Keratinocyte (primary cell): ENCODE results near the gene TMIGD2. TPM values are rescaled to one million over a fixed set of nuclear protein-coding genes. Genes with fewer than 3 reads are reported as not detected.
"Not testable (repeated sequence)": the region's sequence is repeated elsewhere in the genome, so short reads cannot be mapped to it uniquely, and the experiment has no call there.

ENCODE experiments used
- DNase-seq: peaks from one replicate; pipeline ENCODE4 v3.0.0-alpha.2; 2011; ENCODE audit warnings: low read depth, missing footprints, low spot score
- FAIRE-seq: peaks from 2 replicates; lab custom pipeline; 2011; peaks lifted over from hg19 to GRCh38; lab: Jason Lieb, UNC
- H2AFZ ChIP-seq: 2 replicates; pipeline ENCODE4 v1.6.0; 2012; ENCODE audit warnings: low read length, control low read depth, inconsistent platforms; ENCODE audit not compliant: control insufficient read depth
- H3K27ac ChIP-seq: 2 replicates; pipeline ENCODE4 v1.5.1; 2011; ENCODE audit warnings: low read length; ENCODE audit not compliant: control insufficient read depth, insufficient read depth
- H3K27me3 ChIP-seq: 3 replicates; pipeline ENCODE4 v1.6.0; 2011; ENCODE audit warnings: low read length; ENCODE audit not compliant: control insufficient read depth, insufficient read depth; ENCODE audit errors: extremely low read depth
- H3K36me3 ChIP-seq, 2 experiments: 2 replicates in 1 of 2; 3 replicates in 1 of 2; pipeline ENCODE4 v1.5.1; 2011; ENCODE audit warnings: low read length in 2 of 2, mild to moderate bottlenecking in 1 of 2; ENCODE audit not compliant: control insufficient read depth in 2 of 2, insufficient read depth in 2 of 2; ENCODE audit errors: extremely low read depth in 1 of 2
- H3K4me1 ChIP-seq: 3 replicates; pipeline ENCODE4 v1.5.1; 2011; ENCODE audit warnings: low read length; ENCODE audit not compliant: control insufficient read depth, insufficient read depth; ENCODE audit errors: extremely low read depth
- H3K4me2 ChIP-seq: 3 replicates; pipeline ENCODE4 v1.6.0; 2011; ENCODE audit warnings: low read depth, low read length; ENCODE audit not compliant: control insufficient read depth, insufficient read depth; ENCODE audit errors: extremely low read depth
- H3K4me3 ChIP-seq, 3 experiments: fragments of 200-600 bp in 1 of 3; sonication (generic) in 1 of 3; 2 replicates in 2 of 3; 3 replicates in 1 of 3; pipeline ENCODE4 v1.5.1; 2011 to 2016; ENCODE audit warnings: low read length in 3 of 3, mild to moderate bottlenecking in 3 of 3, control low read depth in 2 of 3, inconsistent platforms in 1 of 3, low read depth in 1 of 3, mixed read lengths in 1 of 3, mixed run types in 1 of 3, moderate library complexity in 1 of 3; ENCODE audit not compliant: control insufficient read depth in 2 of 3, insufficient read depth in 2 of 3; ENCODE audit errors: extremely low read depth in 1 of 3
- H3K79me2 ChIP-seq: 2 replicates; pipeline ENCODE4 v1.6.0; 2012; ENCODE audit warnings: low read length; ENCODE audit not compliant: control insufficient read depth, insufficient read depth
- H3K9ac ChIP-seq: 3 replicates; pipeline ENCODE4 v1.6.0; 2011; ENCODE audit warnings: low read length; ENCODE audit not compliant: control insufficient read depth, insufficient read depth; ENCODE audit errors: extremely low read depth
- H3K9me1 ChIP-seq: 3 replicates; pipeline ENCODE4 v1.6.0; 2011; ENCODE audit warnings: low read length; ENCODE audit not compliant: control insufficient read depth, insufficient read depth; ENCODE audit errors: extremely low read depth
- H3K9me3 ChIP-seq: 2 replicates; pipeline ENCODE4 v1.5.1; 2012; ENCODE audit warnings: low read depth, low read length; ENCODE audit not compliant: control insufficient read depth
- H4K20me1 ChIP-seq: 3 replicates; pipeline ENCODE4 v1.6.0; 2011; ENCODE audit warnings: low read length; ENCODE audit not compliant: control insufficient read depth, insufficient read depth; ENCODE audit errors: extremely low read depth
- EZH2 ChIP-seq: IDR thresholded peaks from one replicate; pipeline ENCODE4 v1.6.1; 2012; ENCODE audit warnings: inconsistent platforms, mild to moderate bottlenecking, low read length, moderate library complexity
- dilution Hi-C: fragments of 300-500 bp; cut with MboI; formaldehyde crosslinking; loops from one replicate; pipeline ENCODE4 v1.7.0; 2020; ENCODE audit warnings: low sequenced_read_pairs; ENCODE audit not compliant: extremely low pct_ligation_motif_present
- polyA plus RNA-seq, 5 experiments: library from polyadenylated mRNA; depleted of rRNA in 3 of 5; stranded (reverse) in 3 of 5; stranded (forward) in 1 of 5; unstranded in 1 of 5; fragments of >200 nt; gene quantifications; 1 replicate in 1 of 5; 2 replicates in 3 of 5; 3 replicates in 1 of 5; pipeline versions ENCODE4 v1.2.1 to v1.2.3, GENCODE V29; 2011 to 2012; ENCODE audit warnings: missing spikeins in 2 of 5, low read depth in 1 of 5, low replicate concordance in 1 of 5
- TF ChIP-seq, protein P1 (sequence below), 3 experiments: IDR thresholded peaks in 1 of 3; conservative IDR thresholded peaks in 1 of 3; optimal IDR thresholded peaks in 1 of 3; 2 replicates in 2 of 3; 3 replicates in 1 of 3; pipeline versions ENCODE3 to v1.5.1; 2011; ENCODE audit warnings: low read length in 3 of 3, mild to moderate bottlenecking in 3 of 3, moderate library complexity in 2 of 3, control low read depth in 1 of 3, inconsistent platforms in 1 of 3; ENCODE audit not compliant: insufficient read depth in 2 of 3; ENCODE audit errors: extremely low read depth in 1 of 3

TMIGD2 gene
- polyA plus RNA-seq, 1 donor (not counting 4 experiments of a cell fraction or from before 2014, with no cell fraction given): not detected

DNA sequence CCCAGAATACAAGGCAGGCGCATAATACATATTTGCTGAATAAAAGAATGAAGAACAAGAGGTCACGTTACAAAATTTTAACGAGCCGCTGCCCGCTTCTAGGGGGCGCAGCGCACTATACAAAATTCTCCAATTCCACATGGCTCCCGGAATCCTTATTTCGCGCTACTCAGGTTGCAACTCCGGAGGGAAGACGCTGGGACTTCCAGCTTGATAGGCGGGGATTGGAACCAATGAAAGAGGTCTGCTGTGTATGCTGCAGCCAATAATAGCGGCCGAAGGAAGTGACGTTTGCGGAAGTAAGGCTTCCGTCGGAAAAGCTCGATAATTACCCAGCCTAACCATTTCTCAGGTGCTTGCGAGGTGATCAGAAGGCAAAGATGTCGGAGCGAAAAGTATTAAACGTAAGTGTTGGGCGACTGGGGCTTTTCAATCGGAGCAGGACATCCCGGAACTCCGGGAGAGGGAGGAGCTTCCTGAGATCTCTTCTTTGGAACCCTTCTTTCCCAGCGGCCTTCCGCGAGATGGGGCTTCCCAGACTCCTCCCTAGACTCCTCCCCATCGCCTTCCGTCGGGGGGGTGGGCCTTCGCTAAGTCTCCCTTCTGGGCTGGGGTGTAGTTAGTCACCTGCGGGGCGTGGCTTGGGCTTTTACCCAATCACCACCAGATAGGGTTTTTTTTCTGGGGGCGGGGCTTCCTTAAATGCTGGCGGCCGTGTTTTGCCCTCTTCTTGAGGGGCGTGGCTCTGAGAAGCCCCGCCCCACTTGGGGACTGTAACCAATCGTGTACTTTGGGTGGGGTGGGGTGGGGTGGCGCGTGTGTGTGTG is 55.2 kb downstream of the TMIGD2 start, which contains the start of gene YJU2:
TSS of gene YJU2 (plus strand) at position 314 of the 827 bp plus-strand sequence. CDS start at position 381, 67 bp downstream.
- peak; percentile 80 for FAIRE-seq
- no peaks in the 10 kb centered on the region for H4K20me1 ChIP-seq
- peaks cover 6% of the 10 kb centered on the region for H3K79me2 ChIP-seq
- H2AFZ ChIP-seq: peak within 1 kb of the TSS; percentile 99
- H3K4me3 ChIP-seq: peak within 1 kb of the TSS; percentile 47 to 98 (median 88)
- peak within 1 kb of the TSS; percentile 84 for H3K4me2 ChIP-seq
- H3K27me3 ChIP-seq: no peaks in the 10 kb centered on the region
- DNase-seq: peak; percentile 95
- peak within 1 kb of the TSS; percentile 100 for H3K27ac ChIP-seq
- peaks cover 9% of the 10 kb centered on the region for H3K4me1 ChIP-seq
- peaks cover 12 to 29% of the 10 kb centered on the region in 2 experiments for H3K36me3 ChIP-seq
- no peaks in the 10 kb centered on the region for H3K9me3 ChIP-seq
- H3K9me1 ChIP-seq: no peaks in the 10 kb centered on the region
- dilution Hi-C loops: no loop called here
- peak within 1 kb of the TSS; percentile 100 for H3K9ac ChIP-seq
- no peak for TF ChIP-seq EZH2
- TF ChIP-seq, protein P1, sequence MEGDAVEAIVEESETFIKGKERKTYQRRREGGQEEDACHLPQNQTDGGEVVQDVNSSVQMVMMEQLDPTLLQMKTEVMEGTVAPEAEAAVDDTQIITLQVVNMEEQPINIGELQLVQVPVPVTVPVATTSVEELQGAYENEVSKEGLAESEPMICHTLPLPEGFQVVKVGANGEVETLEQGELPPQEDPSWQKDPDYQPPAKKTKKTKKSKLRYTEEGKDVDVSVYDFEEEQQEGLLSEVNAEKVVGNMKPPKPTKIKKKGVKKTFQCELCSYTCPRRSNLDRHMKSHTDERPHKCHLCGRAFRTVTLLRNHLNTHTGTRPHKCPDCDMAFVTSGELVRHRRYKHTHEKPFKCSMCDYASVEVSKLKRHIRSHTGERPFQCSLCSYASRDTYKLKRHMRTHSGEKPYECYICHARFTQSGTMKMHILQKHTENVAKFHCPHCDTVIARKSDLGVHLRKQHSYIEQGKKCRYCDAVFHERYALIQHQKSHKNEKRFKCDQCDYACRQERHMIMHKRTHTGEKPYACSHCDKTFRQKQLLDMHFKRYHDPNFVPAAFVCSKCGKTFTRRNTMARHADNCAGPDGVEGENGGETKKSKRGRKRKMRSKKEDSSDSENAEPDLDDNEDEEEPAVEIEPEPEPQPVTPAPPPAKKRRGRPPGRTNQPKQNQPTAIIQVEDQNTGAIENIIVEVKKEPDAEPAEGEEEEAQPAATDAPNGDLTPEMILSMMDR (optimal IDR thresholded peaks at IDR 0.05 in 1 of 3, IDR thresholded peaks at IDR 0.05 in 1 of 3, conservative IDR thresholded peaks at IDR 0.05 in 1 of 3; ENCODE audit: extremely low read depth in 1 of 3, insufficient read depth in 2 of 3, low read length in 3 of 3): peak; percentile 39 to 72 (median 62)

DNA sequence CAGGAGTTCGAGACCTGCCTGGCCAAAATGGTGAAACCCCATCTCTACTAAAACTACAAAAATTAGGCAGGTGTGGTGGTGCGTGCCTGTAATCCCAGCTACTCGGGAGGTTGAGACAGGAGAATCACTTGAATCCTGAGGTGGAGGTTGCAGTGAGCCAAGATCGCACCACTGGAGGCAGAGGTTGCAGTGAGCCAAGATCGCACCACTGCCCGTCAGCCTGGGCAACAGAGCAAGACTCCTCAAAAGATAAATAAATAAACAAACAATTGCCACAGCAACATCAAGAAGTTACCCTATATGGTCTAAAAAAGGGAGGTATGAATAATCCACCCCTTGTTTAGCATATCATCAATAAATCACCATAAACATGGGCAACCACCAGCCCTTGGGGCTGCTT is 56.3 kb downstream of the TMIGD2 start:
- H3K4me1 ChIP-seq, DNase-seq, H3K9me1 ChIP-seq, FAIRE-seq, dilution Hi-C loops, H4K20me1 ChIP-seq, H3K27me3 ChIP-seq, H3K27ac ChIP-seq, H3K9me3 ChIP-seq, H3K9ac ChIP-seq, H3K4me3 ChIP-seq, H3K79me2 ChIP-seq: not testable (repeated sequence)
- H2AFZ ChIP-seq: peak overlapping the region; percentile 99
- H3K36me3 ChIP-seq: peaks cover 10 to 25% of the 10 kb centered on the region in 2 experiments
- peak overlapping the region; percentile 84 for H3K4me2 ChIP-seq

Other genes starting within 250 kb of the TMIGD2 start
- gene ZBTB7A, start 235.5 kb downstream of the TMIGD2 start, polyA plus RNA-seq: 3.7 to 9.8 TPM (median 7.2 TPM) in 3 replicates
- 61.8 to 97.9 TPM (median 89.5 TPM) in 3 replicates for gene MAP2K2, start 178.3 kb downstream of the TMIGD2 start, polyA plus RNA-seq
- gene CREB3L3, start 148.8 kb downstream of the TMIGD2 start, polyA plus RNA-seq: not detected in 3 replicates
- 14.6 to 28.6 TPM (median 17.4 TPM) in 3 replicates for gene SIRT6, start 119.8 kb downstream of the TMIGD2 start, polyA plus RNA-seq
- 0.02 to 0.15 TPM (median 0.07 TPM) in 3 replicates for gene ANKRD24, start 119.7 kb downstream of the TMIGD2 start, polyA plus RNA-seq
- gene EBI3, start 72.9 kb downstream of the TMIGD2 start, polyA plus RNA-seq: 0.05 to 0.21 TPM in 2 of 3 replicates, not detected in the other
- gene YJU2, start 55.3 kb downstream of the TMIGD2 start, polyA plus RNA-seq: 10.8 to 17.0 TPM (median 13.7 TPM) in 3 replicates
- not detected in 3 replicates for gene SHD, start 23.1 kb downstream of the TMIGD2 start, polyA plus RNA-seq
- gene FSD1, start 2.2 kb upstream of the TMIGD2 start, polyA plus RNA-seq: 0.35 to 1.8 TPM (median 0.49 TPM) in 3 replicates
- gene STAP2, start 36.4 kb upstream of the TMIGD2 start, polyA plus RNA-seq: 53.8 to 80.5 TPM (median 60.0 TPM) in 3 replicates
- 4.2 to 4.7 TPM (median 4.6 TPM) in 3 replicates for gene MPND, start 41.2 kb upstream of the TMIGD2 start, polyA plus RNA-seq
- gene SH3GL1, start 98.2 kb upstream of the TMIGD2 start, polyA plus RNA-seq: 47.4 to 61.0 TPM (median 52.7 TPM) in 3 replicates
- gene CHAF1A, start 100.3 kb upstream of the TMIGD2 start, polyA plus RNA-seq: 5.2 to 12.5 TPM (median 10.6 TPM) in 3 replicates
- gene UBXN6, start 155.4 kb upstream of the TMIGD2 start, polyA plus RNA-seq: 36.4 to 63.1 TPM (median 48.2 TPM) in 3 replicates
- 19.5 to 22.0 TPM (median 21.6 TPM) in 3 replicates for gene HDGFL2, start 169.9 kb upstream of the TMIGD2 start, polyA plus RNA-seq
- gene PLIN4, start 216.1 kb upstream of the TMIGD2 start, polyA plus RNA-seq: 0.01 TPM in 1 of 3 replicates, not detected in the others
- 0.04 TPM in 1 of 3 replicates, not detected in the others for gene PLIN5, start 232.8 kb upstream of the TMIGD2 start, polyA plus RNA-seq
- gene LRG1, start 237.6 kb upstream of the TMIGD2 start, polyA plus RNA-seq: 1.2 to 3.5 TPM (median 1.3 TPM) in 3 replicates